Immature natural killer cell (primary cell): Measurements from ENCODE around the gene IFI27L1. TPM values are rescaled to one million over a fixed set of nuclear protein-coding genes. Genes with fewer than 3 reads are reported as not detected.
A peak's percentile ranks its signal among the peaks of the same experiment; 100 is the strongest.

Experiments
- DNase-seq, 3 donors: peaks; one replicate each; pipeline ENCODE4 v3.0.0; 2022; ENCODE audit warnings: mixed read lengths in 1 of 3
- H3K27ac Mint-ChIP-seq, 6 donors: one replicate each; pipeline ENCODE4 v1.8.0; 2020; ENCODE audit warnings: mixed read lengths in 6 of 6, mild to moderate bottlenecking in 5 of 6, inconsistent platforms in 4 of 6, moderate library complexity in 3 of 6
- H3K27me3 Mint-ChIP-seq, 3 donors: one replicate each; pipeline ENCODE4 v1.8.0; 2020 to 2021; ENCODE audit warnings: low read depth in 3 of 3, mild to moderate bottlenecking in 3 of 3, mixed read lengths in 3 of 3, moderate library complexity in 3 of 3, inconsistent platforms in 1 of 3
- H3K36me3 Mint-ChIP-seq, 3 donors: one replicate each; pipeline ENCODE4 v1.8.0; 2020; ENCODE audit warnings: mixed read lengths in 3 of 3, inconsistent platforms in 2 of 3, mild to moderate bottlenecking in 2 of 3
- H3K4me1 Mint-ChIP-seq, 2 donors: one replicate each; pipeline ENCODE4 v1.8.0; 2020; ENCODE audit warnings: inconsistent platforms in 2 of 2, mild to moderate bottlenecking in 2 of 2, mixed read lengths in 2 of 2, moderate library complexity in 1 of 2
- H3K4me3 Mint-ChIP-seq, 5 donors: one replicate each; pipeline ENCODE4 v1.8.0; 2020; ENCODE audit warnings: mild to moderate bottlenecking in 5 of 5, mixed read lengths in 5 of 5, inconsistent platforms in 3 of 5, moderate library complexity in 3 of 5
- H3K9me3 Mint-ChIP-seq, 6 donors: one replicate each; pipeline ENCODE4 v1.8.0; 2020; ENCODE audit warnings: mild to moderate bottlenecking in 6 of 6, mixed read lengths in 6 of 6, inconsistent platforms in 4 of 6, moderate library complexity in 3 of 6
- polyA plus RNA-seq, 3 donors: library from polyadenylated mRNA; unstranded; fragments of 300-500 nt; fragmentation: Illumina TruSeq; gene quantifications; one replicate each; pipeline ENCODE4 v1.2.3, GENCODE V29; 2021

The IFI27L1 gene
- polyA plus RNA-seq, 3 donors from 2014 or later, result 10.0 to 19.3 (median 10.3) TPM

- no peaks in the 10 kb centered on the region for H3K36me3 Mint-ChIP-seq
- DNase-seq, result no peak
- H3K4me3 Mint-ChIP-seq, result no peak overlapping the region
- peaks cover 0 to 19% (median 6%) of the 10 kb centered on the region in 3 donors for H3K27me3 Mint-ChIP-seq
- H3K27ac Mint-ChIP-seq, result peak overlapping the region in 1 of 6 donors; percentile 35
- peaks cover 0 to 9% (median 1%) of the 10 kb centered on the region in 6 donors for H3K9me3 Mint-ChIP-seq
- H3K4me1 Mint-ChIP-seq, result no peaks in the 10 kb centered on the region
Measured at GRCh38 chr14:94115631-94116030, 34.5 kb downstream of the IFI27L1 start.

- Mint-ChIP-seq H3K4me1 (no peaks in the 10 kb centered on the region), H3K9me3 (peaks cover 0 to 11% (median 3%) of the 10 kb centered on the region in 6 donors), H3K4me3 (no peak overlapping the region), H3K27me3 (peaks cover 0 to 22% (median 6%) of the 10 kb centered on the region in 3 donors), H3K27ac (no peak overlapping the region), H3K36me3 (no peaks in the 10 kb centered on the region)
- no peak for DNase-seq
Measured at GRCh38 chr14:94116701-94117100, 35.6 kb downstream of the IFI27L1 start.

- Mint-ChIP-seq H3K9me3 (peaks cover 0 to 11% (median 3%) of the 10 kb centered on the region in 6 donors), H3K4me3 (no peak overlapping the region), H3K27ac (no peak overlapping the region), H3K4me1 (no peaks in the 10 kb centered on the region), H3K36me3 (no peaks in the 10 kb centered on the region), H3K27me3 (peaks cover 3 to 23% (median 6%) of the 10 kb centered on the region in 3 donors)
- no peak for DNase-seq
Measured at GRCh38 chr14:94117856-94118255, 36.7 kb downstream of the IFI27L1 start.

GRCh38 chr14:94119071-94119470 lies 38.0 kb downstream of the IFI27L1 start:
- no peak for DNase-seq
- no peak overlapping the region for H3K27ac Mint-ChIP-seq
- H3K4me3 Mint-ChIP-seq, result no peak overlapping the region
- H3K4me1 Mint-ChIP-seq, result no peaks in the 10 kb centered on the region
- peaks cover 2 to 19% (median 5%) of the 10 kb centered on the region in 3 donors for H3K27me3 Mint-ChIP-seq
- H3K9me3 Mint-ChIP-seq, result peaks cover 0 to 11% (median 3%) of the 10 kb centered on the region in 6 donors
- no peaks in the 10 kb centered on the region for H3K36me3 Mint-ChIP-seq

- Mint-ChIP-seq H3K27me3 (peaks cover 2 to 10% (median 5%) of the 10 kb centered on the region in 3 donors), H3K36me3 (no peaks in the 10 kb centered on the region), H3K4me3 (no peak overlapping the region), H3K4me1 (no peaks in the 10 kb centered on the region), H3K27ac (no peak overlapping the region), H3K9me3 (peaks cover 0 to 11% (median 3%) of the 10 kb centered on the region in 6 donors)
- no peak for DNase-seq
Measured at GRCh38 chr14:94120667-94121340, 39.7 kb downstream of the IFI27L1 start.

- peaks cover 0 to 9% (median 5%) of the 10 kb centered on the region in 3 donors for H3K27me3 Mint-ChIP-seq
- H3K36me3 Mint-ChIP-seq, result no peaks in the 10 kb centered on the region
- no peak overlapping the region for H3K4me3 Mint-ChIP-seq
- H3K4me1 Mint-ChIP-seq, result no peaks in the 10 kb centered on the region
- H3K27ac Mint-ChIP-seq, result no peak overlapping the region
- DNase-seq, result no peak
- H3K9me3 Mint-ChIP-seq, result peaks cover 0 to 11% (median 3%) of the 10 kb centered on the region in 6 donors
Measured at GRCh38 chr14:94121485-94121884, 40.4 kb downstream of the IFI27L1 start.

GRCh38 chr14:94122438-94122837 lies 41.3 kb downstream of the IFI27L1 start:
- H3K27me3 Mint-ChIP-seq, result peaks cover 0 to 8% (median 5%) of the 10 kb centered on the region in 3 donors
- H3K27ac Mint-ChIP-seq, result no peak overlapping the region
- H3K4me3 Mint-ChIP-seq, result no peak overlapping the region

GRCh38 chr14:94123296-94123695 lies 42.2 kb downstream of the IFI27L1 start:
- DNase-seq, result no peak
- no peak overlapping the region for H3K27ac Mint-ChIP-seq
- no peak overlapping the region for H3K4me3 Mint-ChIP-seq
- H3K9me3 Mint-ChIP-seq, result peaks cover 0 to 11% (median 3%) of the 10 kb centered on the region in 6 donors
- no peaks in the 10 kb centered on the region for H3K36me3 Mint-ChIP-seq
- peaks cover 0 to 5% (median 4%) of the 10 kb centered on the region in 3 donors for H3K27me3 Mint-ChIP-seq
- peaks cover 0 to 3% of the 10 kb centered on the region in 2 donors for H3K4me1 Mint-ChIP-seq

More at GRCh38 chr14:94122438-94122837, 41.3 kb downstream of the IFI27L1 start:
- H3K36me3 Mint-ChIP-seq, result no peaks in the 10 kb centered on the region
- no peak for DNase-seq
- H3K9me3 Mint-ChIP-seq, result peaks cover 0 to 11% (median 3%) of the 10 kb centered on the region in 6 donors
- H3K4me1 Mint-ChIP-seq, result no peaks in the 10 kb centered on the region

- Mint-ChIP-seq H3K4me3 (no peak overlapping the region), H3K9me3 (peaks cover 0 to 11% (median 3%) of the 10 kb centered on the region in 6 donors), H3K27ac (no peak overlapping the region), H3K36me3 (no peaks in the 10 kb centered on the region), H3K4me1 (peaks cover 6 to 9% of the 10 kb centered on the region in 2 donors), H3K27me3 (peaks cover 0 to 5% (median 4%) of the 10 kb centered on the region in 3 donors)
- DNase-seq, result no peak
Measured at GRCh38 chr14:94123868-94124267, 42.8 kb downstream of the IFI27L1 start.

GRCh38 chr14:94124582-94125377 lies 43.7 kb downstream of the IFI27L1 start:
- peaks cover 14 to 17% of the 10 kb centered on the region in 2 donors for H3K4me1 Mint-ChIP-seq
- H3K4me3 Mint-ChIP-seq, result no peak overlapping the region
- peaks cover 0 to 8% (median 3%) of the 10 kb centered on the region in 6 donors for H3K9me3 Mint-ChIP-seq
- peaks cover 0 to 5% (median 4%) of the 10 kb centered on the region in 3 donors for H3K27me3 Mint-ChIP-seq
- no peaks in the 10 kb centered on the region for H3K36me3 Mint-ChIP-seq
- no peak for DNase-seq
- H3K27ac Mint-ChIP-seq, result no peak overlapping the region

- Mint-ChIP-seq H3K4me1 (peaks cover 21 to 23% of the 10 kb centered on the region in 2 donors), H3K27me3 (peaks cover 2 to 5% (median 4%) of the 10 kb centered on the region in 3 donors), H3K9me3 (peaks cover 0 to 3% (median 0%) of the 10 kb centered on the region in 6 donors), H3K27ac (peak overlapping the region in 2 of 6 donors; percentile 12 to 38), H3K4me3 (no peak overlapping the region), H3K36me3 (no peaks in the 10 kb centered on the region)
- no peak for DNase-seq
Measured at GRCh38 chr14:94125659-94126418, 44.7 kb downstream of the IFI27L1 start.

GRCh38 chr14:94126419-94126677 lies 45.2 kb downstream of the IFI27L1 start:
- H3K27me3 Mint-ChIP-seq, result peaks cover 2 to 5% (median 4%) of the 10 kb centered on the region in 3 donors
- no peaks in the 10 kb centered on the region for H3K9me3 Mint-ChIP-seq
- no peaks in the 10 kb centered on the region for H3K36me3 Mint-ChIP-seq
- peak overlapping the region in 3 of 6 donors; percentile 23 to 38 (median 29) for H3K27ac Mint-ChIP-seq
- peaks cover 21 to 23% of the 10 kb centered on the region in 2 donors for H3K4me1 Mint-ChIP-seq
- H3K4me3 Mint-ChIP-seq, result no peak overlapping the region
- no peak for DNase-seq

- DNase-seq, result no peak
- Mint-ChIP-seq H3K36me3 (no peaks in the 10 kb centered on the region), H3K27me3 (peaks cover under 1 to 5% (median 2%) of the 10 kb centered on the region in 3 donors), H3K4me1 (peaks cover 21 to 23% of the 10 kb centered on the region in 2 donors), H3K27ac (peak overlapping the region in 1 of 6 donors; percentile 29), H3K9me3 (no peaks in the 10 kb centered on the region), H3K4me3 (no peak overlapping the region)
Measured at GRCh38 chr14:94126800-94127199, 45.7 kb downstream of the IFI27L1 start.
